Colon (tissue), 2 donors: Measurements from ENCODE around the gene TALDO1.

Experiments
- FAIRE-seq: peaks from 2 replicates; lab custom pipeline; 2012; peaks lifted over from hg19 to GRCh38; lab: Jason Lieb, UNC
- donor health status: control.
- donor health status: control.

TALDO1 gene

GRCh38 chr11:747158-748006 lies at the start of gene TALDO1:
TALDO1 (plus strand) TSS chr11:747464; CDS start chr11:747482, 18 bp downstream.
- no peak for FAIRE-seq

- FAIRE-seq, result no peak
These were observed 49.4 kb upstream of the TALDO1 start for GRCh38 chr11:697811-698311.

GRCh38 chr11:698493-699115 lies 48.7 kb upstream of the TALDO1 start:
- no peak for FAIRE-seq

DNA sequence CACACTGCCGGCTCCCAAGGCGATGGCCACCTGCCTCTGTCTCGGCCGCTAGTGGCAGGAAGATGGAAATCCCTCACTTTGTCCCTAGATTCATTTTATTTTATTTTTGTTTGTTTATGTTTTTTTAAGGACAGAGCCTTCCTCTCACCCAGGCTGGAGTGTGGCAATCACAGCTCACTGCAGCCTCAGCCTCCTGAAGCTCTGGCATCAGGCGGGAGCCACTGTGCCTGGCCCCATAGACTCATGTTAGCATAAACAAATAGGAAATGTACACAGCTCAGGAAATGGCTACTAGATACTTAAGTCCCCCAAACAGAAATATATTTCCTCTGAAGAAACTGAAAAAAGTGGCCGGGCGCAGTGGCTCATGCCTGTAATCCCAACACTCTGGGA lies 48.2 kb upstream of the TALDO1 start:
- no peak for FAIRE-seq

DNA sequence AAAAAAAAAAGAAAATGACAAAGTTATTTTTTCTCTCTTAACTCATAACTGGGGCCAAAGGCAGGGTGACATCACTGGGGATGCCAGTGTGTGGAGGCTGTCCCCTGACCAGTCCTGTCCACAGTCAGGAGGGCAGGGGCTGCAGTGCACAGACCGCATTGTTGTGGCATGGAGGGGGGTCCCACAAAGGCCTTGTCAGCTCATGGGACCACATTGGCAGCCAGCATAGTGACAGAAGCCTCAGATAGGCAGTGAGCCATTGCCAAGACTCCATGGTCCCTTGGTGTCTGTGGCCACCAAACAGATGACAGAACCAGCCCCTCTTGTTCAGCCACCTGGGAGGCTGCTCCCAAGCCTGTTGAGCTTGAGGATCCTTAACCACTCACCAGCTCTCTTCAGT lies 47.5 kb upstream of the TALDO1 start:
- FAIRE-seq, result no peak

GRCh38 chr11:701741-702461 lies 45.4 kb upstream of the TALDO1 start:
- no peak for FAIRE-seq

GRCh38 chr11:702462-703461 lies 44.5 kb upstream of the TALDO1 start:
- FAIRE-seq, result no peak

- no peak for FAIRE-seq
These were observed 43.8 kb upstream of the TALDO1 start for GRCh38 chr11:703506-703905.

- no peak for FAIRE-seq
These were observed 43.0 kb upstream of the TALDO1 start for GRCh38 chr11:704228-704674.

DNA sequence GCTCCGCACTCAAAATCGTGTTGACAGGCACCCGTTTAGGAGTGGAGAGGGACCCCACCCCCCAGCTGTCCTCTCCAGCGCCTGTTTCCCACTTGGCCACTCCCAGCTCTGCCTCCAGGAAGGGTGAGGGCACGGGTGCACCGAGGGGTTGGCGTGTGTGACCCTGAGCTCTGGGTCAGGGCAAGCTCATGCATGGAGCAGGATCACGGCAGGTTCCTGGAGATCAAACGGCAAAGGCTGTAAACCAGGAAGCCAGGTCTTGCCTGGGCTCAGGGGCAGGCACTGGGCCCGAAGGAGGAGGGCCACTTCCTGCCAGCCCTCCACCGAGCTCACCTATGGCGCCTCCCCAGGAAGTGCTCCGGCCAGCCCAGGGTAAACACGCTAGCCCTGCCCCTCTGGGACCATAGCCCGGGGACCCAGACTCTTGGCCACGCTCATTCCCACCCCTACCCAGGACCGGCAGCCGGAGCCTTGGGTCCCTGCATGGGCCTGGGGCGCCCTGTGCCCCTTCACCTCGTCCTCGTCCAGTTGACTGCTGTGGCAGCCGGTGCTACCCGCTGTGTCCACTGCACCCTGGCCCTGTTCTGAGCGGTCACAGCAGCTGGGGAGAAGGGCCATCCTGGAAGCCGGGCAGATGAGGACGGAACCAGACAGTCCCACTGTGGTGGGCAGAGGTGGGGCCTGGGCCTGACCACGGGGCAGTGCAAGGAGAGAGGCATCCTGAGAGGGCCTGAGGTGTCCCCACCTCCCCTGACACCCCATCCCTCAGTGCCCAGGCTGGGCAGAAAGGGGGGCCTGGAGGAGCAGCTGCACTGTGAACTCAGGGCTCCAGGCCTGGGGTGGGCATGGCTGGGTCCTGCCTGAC lies 42.3 kb upstream of the TALDO1 start:
- FAIRE-seq, result no peak

DNA sequence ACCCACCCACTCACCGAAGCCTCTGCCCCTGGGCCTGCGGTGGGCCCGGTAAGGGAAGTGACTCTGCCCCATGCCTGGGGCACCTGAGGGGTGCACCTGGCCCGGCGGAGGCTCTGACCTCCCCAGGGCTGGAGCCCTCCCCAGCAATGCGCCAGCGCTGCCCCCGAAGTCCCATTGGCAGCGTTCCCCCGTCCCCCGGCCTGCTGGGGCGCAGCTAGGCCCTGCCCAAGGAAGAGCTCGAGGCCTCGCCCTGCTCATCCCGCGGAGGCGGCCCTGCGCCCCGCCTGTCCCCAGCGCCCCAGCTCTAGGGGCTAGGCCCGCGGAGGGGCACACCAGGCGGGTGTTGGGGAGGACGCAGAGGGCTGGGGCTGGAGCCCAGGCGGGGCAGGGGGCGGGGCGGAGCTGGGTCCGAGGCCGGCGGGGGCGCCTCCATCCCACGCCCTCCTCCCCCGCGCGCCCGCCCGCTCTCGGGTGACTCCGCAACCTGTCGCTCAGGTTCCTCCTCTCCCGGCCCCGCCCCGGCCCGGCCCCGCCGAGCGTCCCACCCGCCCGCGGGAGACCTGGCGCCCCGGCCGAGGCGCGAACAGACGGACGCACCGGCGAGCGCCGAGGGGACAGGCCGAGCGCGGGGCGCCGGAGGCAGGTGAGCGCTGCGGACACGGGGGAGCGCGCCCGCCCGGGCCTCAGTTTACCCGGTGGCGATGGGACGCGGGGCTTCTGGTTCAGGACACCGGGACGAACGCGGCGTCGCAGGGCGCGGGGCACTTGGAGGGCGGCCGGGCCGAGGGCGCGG lies 41.4 kb upstream of the TALDO1 start, which contains the start of gene EPS8L2:
TSS of gene EPS8L2 (plus strand) at position 586 of the 793 bp plus-strand sequence. CDS start 3,177 bp downstream, outside the sequence.
- FAIRE-seq, result no peak

- no peak for FAIRE-seq
These were observed 40.8 kb upstream of the TALDO1 start for GRCh38 chr11:706439-706956.

GRCh38 chr11:706957-707816 lies 40.1 kb upstream of the TALDO1 start:
- no peak for FAIRE-seq

GRCh38 chr11:707817-708420 lies 39.3 kb upstream of the TALDO1 start:
- no peak for FAIRE-seq

DNA sequence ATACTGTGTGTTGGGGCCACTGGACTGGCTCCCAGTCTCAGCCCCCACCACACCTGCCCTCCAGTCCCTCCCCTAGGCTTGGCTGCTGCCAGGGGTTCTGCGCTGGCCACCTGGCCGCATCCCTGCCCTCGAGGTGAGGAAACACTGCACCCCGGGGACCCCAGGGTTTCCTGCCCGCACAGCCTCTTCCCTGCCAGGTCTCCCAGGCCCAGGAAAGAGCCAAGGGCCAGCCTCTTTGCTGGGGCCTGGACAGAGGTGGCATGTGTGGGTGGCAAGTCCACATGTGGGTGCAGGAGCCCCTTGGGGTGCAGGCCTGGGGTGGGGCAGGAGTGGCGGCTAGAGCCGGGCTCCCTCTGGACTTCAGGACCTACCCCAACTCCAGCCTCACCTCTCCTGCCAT lies 38.8 kb upstream of the TALDO1 start:
- FAIRE-seq, result no peak

GRCh38 chr11:709109-709997 lies 37.9 kb upstream of the TALDO1 start:
- no peak for FAIRE-seq

DNA sequence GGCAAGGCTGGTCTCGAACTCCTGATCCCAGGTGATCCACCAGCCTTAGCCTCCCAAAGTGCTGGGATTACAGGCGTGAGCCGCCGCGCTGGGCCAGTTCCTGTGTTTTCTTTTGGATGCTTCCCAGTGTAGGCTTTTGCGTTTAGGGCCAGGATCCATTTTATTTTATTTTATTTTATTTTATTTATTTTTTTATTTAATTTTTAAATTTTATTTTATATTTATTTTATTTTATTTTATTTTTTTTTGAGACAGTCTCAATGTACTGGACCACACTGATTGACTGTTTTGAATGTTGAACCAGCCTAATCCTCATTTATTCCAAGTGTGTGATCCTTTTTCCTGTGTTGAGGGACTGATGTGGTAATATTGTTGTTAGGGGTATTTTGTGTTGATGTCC lies 32.8 kb upstream of the TALDO1 start:
- FAIRE-seq, result no peak
